HEK293 (cell line): Measurements from ENCODE around the gene BCAS3.

ENCODE experiments used
- ATF2 ChIP-seq: fragments of 450-650 bp; formaldehyde crosslinking; IDR thresholded peaks from 2 replicates; pipeline ENCODE4 v1.5.1; 2016; ENCODE audit warnings: missing biosample characterization, missing genetic modification characterization, low read depth
- CTCF ChIP-seq: fragments of 450-650 bp; formaldehyde crosslinking; IDR thresholded peaks from 2 replicates; pipeline ENCODE4 v1.5.1; 2016; ENCODE audit warnings: missing biosample characterization, missing genetic modification characterization
- REST ChIP-seq: fragments of 450-650 bp; formaldehyde crosslinking; IDR thresholded peaks from 2 replicates; pipeline ENCODE4 v1.5.1; 2016; ENCODE audit warnings: missing biosample characterization, missing genetic modification characterization
- YY1 ChIP-seq: fragments of 450-650 bp; formaldehyde crosslinking; IDR thresholded peaks from 2 replicates; pipeline ENCODE4 v1.5.1; 2018; ENCODE audit warnings: missing biosample characterization, missing genetic modification characterization
- ZBTB17 ChIP-seq: fragments of 450-650 bp; formaldehyde crosslinking; IDR thresholded peaks from 2 replicates; pipeline ENCODE4 v1.5.1; 2016; ENCODE audit warnings: missing biosample characterization, missing genetic modification characterization
- ZBTB21 ChIP-seq: fragments of 450-650 bp; formaldehyde crosslinking; IDR thresholded peaks from 2 replicates; pipeline ENCODE4 v1.5.1; 2017; ENCODE audit warnings: missing biosample characterization, missing genetic modification characterization
- ZNF274 ChIP-seq, 2 experiments: fragments of 200-500 bp in 1 of 2; fragments of 450-650 bp in 1 of 2; sonication (Bioruptor generic) in 1 of 2; formaldehyde crosslinking in 1 of 2; IDR thresholded peaks; 2 replicates each; pipeline versions ENCODE4 v1.5.1 to v1.6.1; 2014 to 2016; ENCODE audit warnings: borderline replicate concordance in 1 of 2, inconsistent platforms in 1 of 2, low read length in 1 of 2, missing biosample characterization in 1 of 2, missing genetic modification characterization in 1 of 2
- ZNF302 ChIP-seq: fragments of 450-650 bp; formaldehyde crosslinking; IDR thresholded peaks from 2 replicates; pipeline ENCODE4 v1.5.1; 2016; ENCODE audit warnings: missing biosample characterization, missing genetic modification characterization, low read depth
- ZNF366 ChIP-seq: fragments of 450-650 bp; formaldehyde crosslinking; conservative IDR thresholded peaks from 2 replicates; pipeline ENCODE4 v1.5.1; 2016; ENCODE audit warnings: missing biosample characterization, missing genetic modification characterization
- ZNF580 ChIP-seq: fragments of 450-650 bp; formaldehyde crosslinking; IDR thresholded peaks from 2 replicates; pipeline ENCODE4 v1.5.1; 2016; ENCODE audit warnings: missing biosample characterization, missing genetic modification characterization
- TF ChIP-seq, protein P1 (sequence below): fragments of 450-650 bp; formaldehyde crosslinking; IDR thresholded peaks from 2 replicates; pipeline ENCODE4 v1.5.1; 2016; ENCODE audit warnings: missing biosample characterization, missing genetic modification characterization
- TF ChIP-seq, protein P2 (sequence below): IDR thresholded peaks from 2 replicates; pipeline ENCODE4 v1.6.1; 2011; ENCODE audit warnings: mild to moderate bottlenecking, low read depth, low read length, borderline replicate concordance

- TF ChIP-seq REST (tag by site-specific recombination) (no peak), CTCF (tag by site-specific recombination) (no peak), ZNF366 (tag by site-specific recombination) (no peak), ZNF580 (tag by site-specific recombination) (no peak), ZNF302 (tag by site-specific recombination) (no peak), ATF2 (no peak), ZNF274 (IDR thresholded peaks at IDR 0.05; ENCODE audit: low read length) (no peak), ZNF274 (tag by site-specific recombination; IDR thresholded peaks at IDR 0.05; ENCODE audit: borderline replicate concordance) (no peak), ZBTB17 (tag by site-specific recombination) (no peak), YY1 (tag by site-specific recombination) (no peak), ZBTB21 (tag by site-specific recombination) (no peak)
- TF ChIP-seq, protein P1, sequence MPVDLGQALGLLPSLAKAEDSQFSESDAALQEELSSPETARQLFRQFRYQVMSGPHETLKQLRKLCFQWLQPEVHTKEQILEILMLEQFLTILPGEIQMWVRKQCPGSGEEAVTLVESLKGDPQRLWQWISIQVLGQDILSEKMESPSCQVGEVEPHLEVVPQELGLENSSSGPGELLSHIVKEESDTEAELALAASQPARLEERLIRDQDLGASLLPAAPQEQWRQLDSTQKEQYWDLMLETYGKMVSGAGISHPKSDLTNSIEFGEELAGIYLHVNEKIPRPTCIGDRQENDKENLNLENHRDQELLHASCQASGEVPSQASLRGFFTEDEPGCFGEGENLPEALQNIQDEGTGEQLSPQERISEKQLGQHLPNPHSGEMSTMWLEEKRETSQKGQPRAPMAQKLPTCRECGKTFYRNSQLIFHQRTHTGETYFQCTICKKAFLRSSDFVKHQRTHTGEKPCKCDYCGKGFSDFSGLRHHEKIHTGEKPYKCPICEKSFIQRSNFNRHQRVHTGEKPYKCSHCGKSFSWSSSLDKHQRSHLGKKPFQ (tag by site-specific recombination): no peak
- TF ChIP-seq, protein P2, sequence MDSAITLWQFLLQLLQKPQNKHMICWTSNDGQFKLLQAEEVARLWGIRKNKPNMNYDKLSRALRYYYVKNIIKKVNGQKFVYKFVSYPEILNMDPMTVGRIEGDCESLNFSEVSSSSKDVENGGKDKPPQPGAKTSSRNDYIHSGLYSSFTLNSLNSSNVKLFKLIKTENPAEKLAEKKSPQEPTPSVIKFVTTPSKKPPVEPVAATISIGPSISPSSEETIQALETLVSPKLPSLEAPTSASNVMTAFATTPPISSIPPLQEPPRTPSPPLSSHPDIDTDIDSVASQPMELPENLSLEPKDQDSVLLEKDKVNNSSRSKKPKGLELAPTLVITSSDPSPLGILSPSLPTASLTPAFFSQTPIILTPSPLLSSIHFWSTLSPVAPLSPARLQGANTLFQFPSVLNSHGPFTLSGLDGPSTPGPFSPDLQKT: no peak
These were observed 466.5 kb downstream of the BCAS3 start for GRCh38 chr17:61144137-61144536.
